GM12865 (cell line): ENCODE measurements around the gene IGFBP1.

Experiments
- DNase-seq: peaks from one replicate; pipeline ENCODE4 v3.0.0; 2010; ENCODE audit warnings: low read depth
- H3K4me3 ChIP-seq: 2 replicates; pipeline ENCODE4 v1.5.1; 2011; ENCODE audit warnings: mild to moderate bottlenecking, low read depth, low read length, control low read depth
- TF ChIP-seq, protein P1 (sequence below): IDR thresholded peaks from 2 replicates; pipeline ENCODE4 v1.5.1; 2011; ENCODE audit warnings: low read length, control low read depth, low read depth, inconsistent platforms; ENCODE audit not compliant: insufficient read depth; ENCODE audit errors: missing control alignments

IGFBP1 gene

DNA sequence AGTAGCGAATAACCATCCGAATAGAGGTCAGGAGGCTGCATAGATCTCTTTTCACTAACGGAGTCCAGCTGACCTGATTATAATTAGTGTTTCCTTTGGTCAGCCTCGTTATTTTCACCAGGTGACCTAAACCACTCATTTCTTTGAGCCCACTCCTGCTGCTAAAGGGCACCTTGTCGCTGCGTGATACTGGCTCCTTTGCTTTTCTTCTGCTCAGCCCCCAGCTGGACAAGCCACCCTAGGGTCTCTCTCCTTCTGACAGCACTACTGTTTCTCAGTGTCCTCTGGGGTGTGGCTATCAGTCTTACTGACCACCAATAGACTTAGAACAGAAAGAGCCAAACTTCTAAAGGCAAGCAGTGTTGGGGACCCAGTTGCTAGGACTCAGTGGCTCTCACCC lies 35.5 kb downstream of the IGFBP1 start:
- DNase-seq = no peak
- TF ChIP-seq, protein P1, sequence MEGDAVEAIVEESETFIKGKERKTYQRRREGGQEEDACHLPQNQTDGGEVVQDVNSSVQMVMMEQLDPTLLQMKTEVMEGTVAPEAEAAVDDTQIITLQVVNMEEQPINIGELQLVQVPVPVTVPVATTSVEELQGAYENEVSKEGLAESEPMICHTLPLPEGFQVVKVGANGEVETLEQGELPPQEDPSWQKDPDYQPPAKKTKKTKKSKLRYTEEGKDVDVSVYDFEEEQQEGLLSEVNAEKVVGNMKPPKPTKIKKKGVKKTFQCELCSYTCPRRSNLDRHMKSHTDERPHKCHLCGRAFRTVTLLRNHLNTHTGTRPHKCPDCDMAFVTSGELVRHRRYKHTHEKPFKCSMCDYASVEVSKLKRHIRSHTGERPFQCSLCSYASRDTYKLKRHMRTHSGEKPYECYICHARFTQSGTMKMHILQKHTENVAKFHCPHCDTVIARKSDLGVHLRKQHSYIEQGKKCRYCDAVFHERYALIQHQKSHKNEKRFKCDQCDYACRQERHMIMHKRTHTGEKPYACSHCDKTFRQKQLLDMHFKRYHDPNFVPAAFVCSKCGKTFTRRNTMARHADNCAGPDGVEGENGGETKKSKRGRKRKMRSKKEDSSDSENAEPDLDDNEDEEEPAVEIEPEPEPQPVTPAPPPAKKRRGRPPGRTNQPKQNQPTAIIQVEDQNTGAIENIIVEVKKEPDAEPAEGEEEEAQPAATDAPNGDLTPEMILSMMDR = no peak
- no peak overlapping the region for H3K4me3 ChIP-seq

DNA sequence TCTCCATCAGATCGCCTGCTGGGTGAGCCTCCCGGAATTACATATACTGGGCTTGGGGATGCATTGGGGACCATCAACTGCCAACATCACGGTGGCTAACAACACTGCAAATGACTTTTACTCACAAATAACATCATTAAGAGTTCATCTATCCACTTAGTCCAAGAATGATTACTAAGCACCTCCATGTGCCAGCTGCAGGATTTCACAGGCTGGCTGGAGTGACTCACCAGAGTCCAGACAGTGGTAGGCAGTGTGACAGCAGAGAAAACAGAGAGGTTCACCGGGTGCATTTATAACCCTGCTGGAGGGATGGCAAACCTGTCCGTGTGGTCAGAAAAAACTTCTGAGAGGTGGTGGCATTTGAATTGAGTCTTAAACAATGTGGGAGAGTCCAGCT lies 36.0 kb downstream of the IGFBP1 start:
- TF ChIP-seq, protein P1 = no peak
- H3K4me3 ChIP-seq = no peak overlapping the region
- DNase-seq = no peak

GRCh38 chr7:45927721-45928120 lies 39.4 kb downstream of the IGFBP1 start:
- DNase-seq = no peak
- TF ChIP-seq, protein P1 = no peak
- H3K4me3 ChIP-seq = peak overlapping the region; percentile 24; the same call in 1 of the 2 replicates

GRCh38 chr7:45930967-45931366 lies 42.7 kb downstream of the IGFBP1 start:
- no peak for DNase-seq
- no peak overlapping the region for H3K4me3 ChIP-seq

GRCh38 chr7:45937301-45937700 lies 49.0 kb downstream of the IGFBP1 start:
- no peak overlapping the region for H3K4me3 ChIP-seq
- no peak for DNase-seq

More at GRCh38 chr7:45930967-45931366, 42.7 kb downstream of the IGFBP1 start:
- TF ChIP-seq, protein P1 = no peak

DNA sequence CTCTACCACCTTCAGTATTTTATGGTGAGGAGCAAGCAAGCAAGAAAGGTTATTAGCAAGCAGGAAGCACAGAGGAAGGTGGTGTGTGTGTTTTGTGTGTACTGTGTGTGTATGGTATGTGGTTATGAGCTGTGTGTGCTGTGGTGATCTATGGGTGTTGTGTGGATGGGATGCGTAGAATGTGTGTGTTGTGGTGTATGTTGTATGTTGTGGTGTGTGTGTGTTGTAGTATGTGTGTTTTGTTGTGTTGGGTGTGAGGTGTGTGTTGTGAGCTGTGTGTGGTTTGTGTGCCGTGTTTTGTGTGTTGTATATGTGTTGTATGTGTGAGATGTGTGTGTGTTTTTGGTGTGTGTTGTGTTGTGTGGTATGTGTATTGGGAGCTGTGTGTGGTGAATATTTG lies 49.6 kb downstream of the IGFBP1 start:
- TF ChIP-seq, protein P1 = no peak
- H3K4me3 ChIP-seq = no peak overlapping the region

More at GRCh38 chr7:45937301-45937700, 49.0 kb downstream of the IGFBP1 start:
- TF ChIP-seq, protein P1 = no peak

GRCh38 chr7:45938626-45939302 lies 50.5 kb downstream of the IGFBP1 start:
- no peak overlapping the region for H3K4me3 ChIP-seq
- DNase-seq = no peak
- TF ChIP-seq, protein P1 = peak; percentile 11

More for the DNA sequence above, 49.6 kb downstream of the IGFBP1 start:
- DNase-seq = no peak
